HCT116 (cell line): ENCODE results near the gene CORO2B. TPM values are rescaled to one million over a fixed set of nuclear protein-coding genes. Genes with fewer than 3 reads are reported as not detected.

Source experiments
- ATAC-seq: fragments of 200-7000 bp; cut with Tn5 transposase; 2 replicates; pipeline ENCODE4 v1.9.1; 2020; ENCODE audit warnings: mild to moderate bottlenecking, moderate library complexity
- BruUV-seq: library from RNA; stranded (reverse); fragments of 400-500 nt; replicated peaks from 2 replicates; lab custom pipeline; 2021; lab: Mats Ljungman, UMichigan
- CTCF ChIA-PET: fragments of 300-600 bp; sonication (Branson Sonifier 250); formaldehyde crosslinking; loops from one replicate; lab custom pipeline; 2021; ENCODE audit warnings: antibody characterized with exemption; lab: Charles Lee
- POLR2A ChIA-PET: fragments of 300-600, 350-600 bp; sonication (Branson Sonifier 250); formaldehyde crosslinking; loops from one replicate; lab custom pipeline; 2021; ENCODE audit warnings: antibody characterized with exemption; lab: Charles Lee
- RAD21 ChIA-PET, 2 experiments: fragments of 300-600 bp; sonication (Branson Sonifier 250); formaldehyde crosslinking; loops; one replicate each; lab custom pipeline; 2023; ENCODE audit warnings: low total read pairs in 2 of 2; ENCODE audit not compliant: uncharacterized antibody in 2 of 2, unreplicated experiment in 2 of 2, low non-redundant PET in 1 of 2; lab: Charles Lee
- DNase-seq: peaks from one replicate; pipeline ENCODE4 v3.0.0-alpha.2; 2010; ENCODE audit warnings: low read depth, low spot score
- H2AFZ ChIP-seq: fragments of 200-600 bp; shearing (Covaris generic), sonication (generic); 2 replicates; pipeline ENCODE4 v1.6.1; 2017; ENCODE audit warnings: low read depth, mixed run types, mixed read lengths, antibody characterized with exemption, low read length; ENCODE audit not compliant: poor library complexity, severe bottlenecking
- H3K27ac ChIP-seq: 2 replicates; pipeline ENCODE4 v1.5.1; 2012; ENCODE audit warnings: low read depth, low read length
- H3K27me3 ChIP-seq: fragments of 200-600 bp; sonication (generic); 2 replicates; pipeline ENCODE4 v1.6.1; 2016; ENCODE audit warnings: mixed run types, low read length, mixed read lengths; ENCODE audit not compliant: insufficient read depth
- H3K36me3 ChIP-seq, 2 experiments: fragments of 200-500 bp in 1 of 2; fragments of 200-600 bp in 1 of 2; sonication (Bioruptor generic) in 1 of 2; sonication (generic) in 1 of 2; 2 replicates each; pipeline versions ENCODE4 v1.5.1 to v1.6.1; 2014 to 2016; ENCODE audit warnings: low read length in 2 of 2, inconsistent platforms in 1 of 2, mixed read lengths in 1 of 2, mixed run types in 1 of 2; ENCODE audit not compliant: insufficient read depth in 2 of 2, control insufficient read depth in 1 of 2
- H3K4me1 ChIP-seq, 2 experiments: fragments of 200-600 bp in 1 of 2; sonication (generic) in 1 of 2; 2 replicates each; pipeline versions ENCODE4 v1.5.1 to v1.6.1; 2012 to 2017; ENCODE audit warnings: low read length in 2 of 2, inconsistent platforms in 1 of 2, mild to moderate bottlenecking in 1 of 2, mixed read lengths in 1 of 2, mixed run types in 1 of 2, moderate library complexity in 1 of 2; ENCODE audit not compliant: insufficient read depth in 2 of 2, control insufficient read depth in 1 of 2
- H3K4me2 ChIP-seq: fragments of 200-600 bp; sonication (generic); 2 replicates; pipeline ENCODE4 v1.6.1; 2017; ENCODE audit warnings: mixed run types, low read length, mixed read lengths
- H3K4me3 ChIP-seq, 2 experiments: fragments of 200-600 bp in 1 of 2; sonication (generic) in 1 of 2; replicated peaks in 1 of 2; 2 replicates each; pipeline ENCODE4 v1.5.1; 2011 to 2016; ENCODE audit warnings: low read length in 2 of 2, control low read depth in 1 of 2, low read depth in 1 of 2, mild to moderate bottlenecking in 1 of 2, mixed read lengths in 1 of 2, mixed run types in 1 of 2
- H3K79me2 ChIP-seq: fragments of 200-600 bp; sonication (generic); 2 replicates; pipeline ENCODE4 v1.6.1; 2017; ENCODE audit warnings: mild to moderate bottlenecking, mixed run types, low read length, moderate library complexity, mixed read lengths; ENCODE audit not compliant: insufficient read depth
- H3K9ac ChIP-seq: fragments of 200-600 bp; sonication (generic); 2 replicates; pipeline ENCODE4 v1.6.1; 2016; ENCODE audit warnings: low read length, mixed read lengths
- H3K9me2 ChIP-seq: fragments of 200-600 bp; sonication (generic), shearing (Covaris generic); 2 replicates; pipeline ENCODE4 v1.6.1; 2017; ENCODE audit warnings: mixed run types, mild to moderate bottlenecking, moderate library complexity; ENCODE audit not compliant: insufficient read depth
- H3K9me3 ChIP-seq, 2 experiments: fragments of 200-500 bp in 1 of 2; fragments of 200-600 bp in 1 of 2; sonication (Bioruptor generic) in 1 of 2; sonication (generic) in 1 of 2; 2 replicates each; pipeline ENCODE4 v1.6.1; 2014 to 2017; ENCODE audit warnings: low read length in 2 of 2, mixed read lengths in 2 of 2, inconsistent platforms in 1 of 2, low read depth in 1 of 2, mild to moderate bottlenecking in 1 of 2, mixed run types in 1 of 2, moderate library complexity in 1 of 2; ENCODE audit not compliant: control insufficient read depth in 1 of 2, insufficient read depth in 1 of 2
- H4K20me1 ChIP-seq: fragments of 200-600 bp; sonication (generic), shearing (Covaris generic); 2 replicates; pipeline ENCODE4 v1.6.1; 2017; ENCODE audit warnings: mixed run types, mild to moderate bottlenecking, moderate library complexity; ENCODE audit not compliant: insufficient read depth
- EGR1 ChIP-seq: IDR thresholded peaks from 2 replicates; pipeline ENCODE4 v1.6.1; 2012; ENCODE audit warnings: low read depth
- EZH2 ChIP-seq: fragments of 200-600 bp; sonication (generic); IDR thresholded peaks from 2 replicates; pipeline ENCODE4 v1.6.1; 2017; ENCODE audit warnings: antibody characterized with exemption, mixed run types
- FOSL1 ChIP-seq: IDR thresholded peaks from 2 replicates; pipeline ENCODE4 v1.6.1; 2012; ENCODE audit warnings: low read depth
- JUND ChIP-seq: IDR thresholded peaks from 2 replicates; pipeline ENCODE4 v1.6.1; 2012
- RAD21 ChIP-seq: IDR thresholded peaks from 2 replicates; pipeline ENCODE4 v1.6.1; 2012; ENCODE audit warnings: low read depth, mild to moderate bottlenecking
- SIN3A ChIP-seq: IDR thresholded peaks from 2 replicates; pipeline ENCODE4 v1.6.1; 2012; ENCODE audit warnings: low read depth
- SP1 ChIP-seq: IDR thresholded peaks from 2 replicates; pipeline ENCODE4 v1.6.1; 2012; ENCODE audit warnings: low read depth
- ZFX ChIP-seq: fragments of 450-650 bp; IDR thresholded peaks from 2 replicates; pipeline ENCODE4 v1.6.1; 2017
- ZNF274 ChIP-seq: fragments of 200-500 bp; sonication (Bioruptor generic); IDR thresholded peaks from 2 replicates; pipeline ENCODE4 v1.6.1; 2014; ENCODE audit warnings: mild to moderate bottlenecking, low read depth, low read length, inconsistent platforms
- intact Hi-C: fragments of 100-400 bp; cut with micrococcal nuclease; formaldehyde crosslinking; loops from 2 replicates; pipeline ENCODE4 v1.10.0; 2022
- total RNA-seq: library from RNA; stranded (reverse); gene quantifications from one replicate; pipeline ENCODE4 v1.2.1, GENCODE V29; 2021; ENCODE audit not compliant: unreplicated experiment
- TF ChIP-seq, protein P1 (sequence below): IDR thresholded peaks from 2 replicates; pipeline ENCODE4 v1.6.1; 2012
- TF ChIP-seq, protein P2 (sequence below): IDR thresholded peaks from 2 replicates; pipeline ENCODE4 v1.6.1; 2011; ENCODE audit warnings: mild to moderate bottlenecking, low read length, moderate library complexity; ENCODE audit not compliant: insufficient replicate concordance; ENCODE audit errors: extremely low read depth
- TF ChIP-seq, protein P3 (sequence below): IDR thresholded peaks from 2 replicates; pipeline ENCODE4 v1.6.1; 2012; ENCODE audit warnings: low read depth

The CORO2B gene
- total RNA-seq, 1 experiment from 2014 or later = 2.8 TPM

- Histone ChIP-seq H3K27ac (no peak overlapping the region), H3K9me3 (no peaks in the 10 kb centered on the region), H3K36me3 (no peaks in the 10 kb centered on the region), H4K20me1 (no peaks in the 10 kb centered on the region), H3K4me2 (no peak overlapping the region), H3K9me2 (no peaks in the 10 kb centered on the region), H3K4me3 (no peak overlapping the region), H3K27me3 (no peaks in the 10 kb centered on the region), H3K4me1 (peaks cover 0 to 14% of the 10 kb centered on the region in 2 experiments; a peak in 2 of 4 replicates), H3K79me2 (no peaks in the 10 kb centered on the region), H2AFZ (no peak overlapping the region), H3K9ac (no peak overlapping the region)
- intact Hi-C loops = no loop called here
- ATAC-seq (no peak), DNase-seq (no peak)
- TF ChIP-seq ZNF274 = no peak
- no peak for TF ChIP-seq EZH2
- no peak for TF ChIP-seq RAD21
- TF ChIP-seq, protein P1, sequence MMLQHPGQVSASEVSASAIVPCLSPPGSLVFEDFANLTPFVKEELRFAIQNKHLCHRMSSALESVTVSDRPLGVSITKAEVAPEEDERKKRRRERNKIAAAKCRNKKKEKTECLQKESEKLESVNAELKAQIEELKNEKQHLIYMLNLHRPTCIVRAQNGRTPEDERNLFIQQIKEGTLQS = no peak
- TF ChIP-seq, protein P2, sequence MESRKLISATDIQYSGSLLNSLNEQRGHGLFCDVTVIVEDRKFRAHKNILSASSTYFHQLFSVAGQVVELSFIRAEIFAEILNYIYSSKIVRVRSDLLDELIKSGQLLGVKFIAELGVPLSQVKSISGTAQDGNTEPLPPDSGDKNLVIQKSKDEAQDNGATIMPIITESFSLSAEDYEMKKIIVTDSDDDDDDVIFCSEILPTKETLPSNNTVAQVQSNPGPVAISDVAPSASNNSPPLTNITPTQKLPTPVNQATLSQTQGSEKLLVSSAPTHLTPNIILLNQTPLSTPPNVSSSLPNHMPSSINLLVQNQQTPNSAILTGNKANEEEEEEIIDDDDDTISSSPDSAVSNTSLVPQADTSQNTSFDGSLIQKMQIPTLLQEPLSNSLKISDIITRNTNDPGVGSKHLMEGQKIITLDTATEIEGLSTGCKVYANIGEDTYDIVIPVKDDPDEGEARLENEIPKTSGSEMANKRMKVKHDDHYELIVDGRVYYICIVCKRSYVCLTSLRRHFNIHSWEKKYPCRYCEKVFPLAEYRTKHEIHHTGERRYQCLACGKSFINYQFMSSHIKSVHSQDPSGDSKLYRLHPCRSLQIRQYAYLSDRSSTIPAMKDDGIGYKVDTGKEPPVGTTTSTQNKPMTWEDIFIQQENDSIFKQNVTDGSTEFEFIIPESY = no peak
- no peak for TF ChIP-seq EGR1
- TF ChIP-seq ZFX = no peak
- TF ChIP-seq SP1 = no peak
- TF ChIP-seq FOSL1 = no peak
- TF ChIP-seq SIN3A = no peak
- TF ChIP-seq, protein P3, sequence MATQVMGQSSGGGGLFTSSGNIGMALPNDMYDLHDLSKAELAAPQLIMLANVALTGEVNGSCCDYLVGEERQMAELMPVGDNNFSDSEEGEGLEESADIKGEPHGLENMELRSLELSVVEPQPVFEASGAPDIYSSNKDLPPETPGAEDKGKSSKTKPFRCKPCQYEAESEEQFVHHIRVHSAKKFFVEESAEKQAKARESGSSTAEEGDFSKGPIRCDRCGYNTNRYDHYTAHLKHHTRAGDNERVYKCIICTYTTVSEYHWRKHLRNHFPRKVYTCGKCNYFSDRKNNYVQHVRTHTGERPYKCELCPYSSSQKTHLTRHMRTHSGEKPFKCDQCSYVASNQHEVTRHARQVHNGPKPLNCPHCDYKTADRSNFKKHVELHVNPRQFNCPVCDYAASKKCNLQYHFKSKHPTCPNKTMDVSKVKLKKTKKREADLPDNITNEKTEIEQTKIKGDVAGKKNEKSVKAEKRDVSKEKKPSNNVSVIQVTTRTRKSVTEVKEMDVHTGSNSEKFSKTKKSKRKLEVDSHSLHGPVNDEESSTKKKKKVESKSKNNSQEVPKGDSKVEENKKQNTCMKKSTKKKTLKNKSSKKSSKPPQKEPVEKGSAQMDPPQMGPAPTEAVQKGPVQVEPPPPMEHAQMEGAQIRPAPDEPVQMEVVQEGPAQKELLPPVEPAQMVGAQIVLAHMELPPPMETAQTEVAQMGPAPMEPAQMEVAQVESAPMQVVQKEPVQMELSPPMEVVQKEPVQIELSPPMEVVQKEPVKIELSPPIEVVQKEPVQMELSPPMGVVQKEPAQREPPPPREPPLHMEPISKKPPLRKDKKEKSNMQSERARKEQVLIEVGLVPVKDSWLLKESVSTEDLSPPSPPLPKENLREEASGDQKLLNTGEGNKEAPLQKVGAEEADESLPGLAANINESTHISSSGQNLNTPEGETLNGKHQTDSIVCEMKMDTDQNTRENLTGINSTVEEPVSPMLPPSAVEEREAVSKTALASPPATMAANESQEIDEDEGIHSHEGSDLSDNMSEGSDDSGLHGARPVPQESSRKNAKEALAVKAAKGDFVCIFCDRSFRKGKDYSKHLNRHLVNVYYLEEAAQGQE = no peak
- TF ChIP-seq JUND = no peak
- ChIA-PET POLR2A (no interaction called here), RAD21 (no interaction called here), CTCF (interaction anchor here (1.2 to 1.3 kb wide), 2 partner anchors 14 to 361 kb away, joined by 3 to 4 read pairs; no protein-coding TSS in a partner anchor)
- BruUV-seq = no TSS peak
Measured at GRCh38 chr15:68564173-68564572, 14.6 kb upstream of the CORO2B start.
